ENCODE results near the gene SRGN.

Gene SRGN

GRCh38 chr10:69142983-69143382 lies 55.1 kb downstream of the SRGN start:
- no peak for DNase-seq

GRCh38 chr10:69145329-69145728 lies 57.4 kb downstream of the SRGN start:
- no peak for DNase-seq

GRCh38 chr10:69145864-69146263 lies 58.0 kb downstream of the SRGN start:
- no peak for DNase-seq

- DNase-seq: no peak
Measured at GRCh38 chr10:69146759-69147158, 58.9 kb downstream of the SRGN start.

GRCh38 chr10:69151984-69152383 lies 64.1 kb downstream of the SRGN start:
- no peak for DNase-seq

GRCh38 chr10:69153227-69153626 lies 65.3 kb downstream of the SRGN start:
- DNase-seq: no peak

Measured in right hindlimb (tissue), 1 donor.